ENCODE measurements around the gene H2BK1. TPM values are rescaled to one million over a fixed set of nuclear protein-coding genes. Genes with fewer than 3 reads are reported as not detected.

The H2BK1 gene
- polyA plus RNA-seq, 3 donors = not detected

GRCh38 chr7:151256410-151257045, 46.2 kb upstream of the H2BK1 start:
- WGBS (ENCODE audit: insufficient coverage) = 96% methylated on average over 16 of the region's 16 CpGs
- intact Hi-C loops (cut with micrococcal nuclease) = no loop called here
- DNase-seq = no peak
- H3K4me1 Mint-ChIP-seq = peaks cover 15% of the 10 kb centered on the region
- H3K4me2 ChIP-seq (replicated peaks; ENCODE audit: extremely low read depth, low read length, poor library complexity, severe bottlenecking) = no peak overlapping the region
- no peak overlapping the region for H3K4me3 ChIP-seq (replicated peaks in 1 of 3; ENCODE audit: low read depth in 2 of 3, low read length in 3 of 3)
- no peak overlapping the region for H3K9ac ChIP-seq (ENCODE audit: insufficient read depth, low read length, poor library complexity, severe bottlenecking)
- peaks cover 19 to 58% of the 10 kb centered on the region in 2 donors for H3K36me3 Mint-ChIP-seq
- no peak overlapping the region for H3K27ac ChIP-seq (ENCODE audit: low read depth in 1 of 2, low read length in 2 of 2)
- peaks cover 34 to 53% (median 45%) of the 10 kb centered on the region in 3 donors for H3K27me3 Mint-ChIP-seq (ENCODE audit: low read depth in 3 of 3)
- peaks cover 81% of the 10 kb centered on the region for H4K20me1 ChIP-seq (ENCODE audit: insufficient read depth, low read length)
- no peaks in the 10 kb centered on the region for H3K79me2 ChIP-seq (ENCODE audit: insufficient read depth, low read length)
- peaks cover 0 to 7% (median 5%) of the 10 kb centered on the region in 7 donors for H3K9me3 Mint-ChIP-seq
- no peak for TF ChIP-seq CTCF (IDR thresholded peaks at IDR 0.05)
- H3K9me3 ChIP-seq (replicated peaks in 1 of 2; ENCODE audit: control insufficient read depth in 1 of 2, insufficient read depth in 1 of 2, low read length in 2 of 2) = no peaks in the 10 kb centered on the region
- no peak overlapping the region for H3K27ac Mint-ChIP-seq
- no peak overlapping the region for H2AFZ ChIP-seq (ENCODE audit: insufficient read depth, low read depth, low read length, poor library complexity, severe bottlenecking)
- no peaks in the 10 kb centered on the region for H3K36me3 ChIP-seq (replicated peaks in 1 of 2; ENCODE audit: control insufficient read depth in 1 of 2, insufficient read depth in 2 of 2, low read length in 2 of 2)
- no peak overlapping the region for H3K4me3 Mint-ChIP-seq
- H3K27me3 ChIP-seq (ENCODE audit: control insufficient read depth in 2 of 2, insufficient read depth in 2 of 2, low read length in 2 of 2) = peaks cover 14 to 26% of the 10 kb centered on the region in 2 donors
- H3K4me1 ChIP-seq (ENCODE audit: control insufficient read depth in 1 of 2, insufficient read depth in 2 of 2, low read length in 2 of 2) = peaks cover 9 to 10% of the 10 kb centered on the region in 2 donors

GRCh38 chr7:151255390-151255789, 45.1 kb upstream of the H2BK1 start:
- H2AFZ ChIP-seq (ENCODE audit: insufficient read depth, low read depth, low read length, poor library complexity, severe bottlenecking) = no peak overlapping the region
- no peak overlapping the region for H3K27ac ChIP-seq (ENCODE audit: low read depth in 1 of 2, low read length in 2 of 2)
- DNase-seq = no peak
- H3K27me3 Mint-ChIP-seq (ENCODE audit: low read depth in 3 of 3) = peaks cover 44 to 61% (median 55%) of the 10 kb centered on the region in 3 donors
- H3K4me3 Mint-ChIP-seq = peak overlapping the region in 1 of 2 donors; percentile 43
- no peak for TF ChIP-seq CTCF (IDR thresholded peaks at IDR 0.05)
- H3K4me1 ChIP-seq (ENCODE audit: control insufficient read depth in 1 of 2, insufficient read depth in 2 of 2, low read length in 2 of 2) = peaks cover 9 to 10% of the 10 kb centered on the region in 2 donors
- peaks cover 0 to 8% of the 10 kb centered on the region in 2 donors for H3K9me3 ChIP-seq (replicated peaks in 1 of 2; ENCODE audit: control insufficient read depth in 1 of 2, insufficient read depth in 1 of 2, low read length in 2 of 2)
- peaks cover 81% of the 10 kb centered on the region for H4K20me1 ChIP-seq (ENCODE audit: insufficient read depth, low read length)
- intact Hi-C loops (cut with micrococcal nuclease) = no loop called here
- 95% methylated on average over 7 of the region's 7 CpGs for WGBS (ENCODE audit: insufficient coverage)
- no peaks in the 10 kb centered on the region for H3K79me2 ChIP-seq (ENCODE audit: insufficient read depth, low read length)
- H3K36me3 Mint-ChIP-seq = peaks cover 28 to 63% of the 10 kb centered on the region in 2 donors
- peaks cover 0 to 11% (median 8%) of the 10 kb centered on the region in 7 donors for H3K9me3 Mint-ChIP-seq
- peaks cover 24% of the 10 kb centered on the region for H3K4me1 Mint-ChIP-seq
- no peak overlapping the region for H3K4me3 ChIP-seq (replicated peaks in 1 of 3; ENCODE audit: low read depth in 2 of 3, low read length in 3 of 3)
- no peak overlapping the region for H3K4me2 ChIP-seq (replicated peaks; ENCODE audit: extremely low read depth, low read length, poor library complexity, severe bottlenecking)
- H3K36me3 ChIP-seq (replicated peaks in 1 of 2; ENCODE audit: control insufficient read depth in 1 of 2, insufficient read depth in 2 of 2, low read length in 2 of 2) = no peaks in the 10 kb centered on the region
- H3K9ac ChIP-seq (ENCODE audit: insufficient read depth, low read length, poor library complexity, severe bottlenecking) = no peak overlapping the region
- H3K27ac Mint-ChIP-seq = no peak overlapping the region
- H3K27me3 ChIP-seq (ENCODE audit: control insufficient read depth in 2 of 2, insufficient read depth in 2 of 2, low read length in 2 of 2) = peaks cover 23 to 37% of the 10 kb centered on the region in 2 donors

All from CD14-positive monocyte (primary cell).